ENCODE results near the gene RPS6KB2.

The RPS6KB2 gene

GRCh38 chr11:67428052-67429001, at the start of gene RPS6KB2:
Gene RPS6KB2, plus strand, starts transcription at chr11:67428494. Its CDS starts 52 bp downstream, at chr11:67428546.
- H3K36me3 Mint-ChIP-seq: peaks cover 13 to 27% of the 10 kb centered on the region in 2 donors
- no peaks in the 10 kb centered on the region for H3K27me3 Mint-ChIP-seq
- peak within 1 kb of the TSS; percentile 95 for H3K27ac Mint-ChIP-seq
- H3K4me1 Mint-ChIP-seq: peaks cover 29 to 53% of the 10 kb centered on the region in 2 donors
- H3K9me3 Mint-ChIP-seq: no peaks in the 10 kb centered on the region
- H3K4me3 Mint-ChIP-seq: peak within 1 kb of the TSS; percentile 95 to 99
- ATAC-seq (replicated peaks) (peak; percentile 94), DNase-seq (peak; percentile 98)

GRCh38 chr11:67378544-67378943, 49.8 kb upstream of the RPS6KB2 start:
- Mint-ChIP-seq H3K27ac (peak overlapping the region; percentile 91), H3K36me3 (peaks cover 0 to 2% of the 10 kb centered on the region in 2 donors), H3K9me3 (no peaks in the 10 kb centered on the region), H3K4me3 (no peak overlapping the region), H3K27me3 (no peaks in the 10 kb centered on the region), H3K4me1 (peaks cover 41 to 61% of the 10 kb centered on the region in 2 donors)
- no peak for DNase-seq
- no peak for ATAC-seq (replicated peaks)

- Mint-ChIP-seq H3K4me3 (no peak overlapping the region), H3K9me3 (no peaks in the 10 kb centered on the region), H3K27ac (peak overlapping the region; percentile 91), H3K4me1 (peaks cover 37 to 53% of the 10 kb centered on the region in 2 donors), H3K27me3 (no peaks in the 10 kb centered on the region), H3K36me3 (no peaks in the 10 kb centered on the region)
- no peak for DNase-seq
- no peak for ATAC-seq (replicated peaks)
Observed at GRCh38 chr11:67379061-67380058, 48.9 kb upstream of the RPS6KB2 start.

GRCh38 chr11:67381244-67381972, 46.9 kb upstream of the RPS6KB2 start:
- H3K36me3 Mint-ChIP-seq: no peaks in the 10 kb centered on the region
- H3K9me3 Mint-ChIP-seq: no peaks in the 10 kb centered on the region
- H3K27ac Mint-ChIP-seq: peak overlapping the region; percentile 97

GRCh38 chr11:67382276-67383136, 45.8 kb upstream of the RPS6KB2 start:
- Mint-ChIP-seq H3K4me3 (peak overlapping the region; percentile 7 to 68), H3K27me3 (no peaks in the 10 kb centered on the region), H3K9me3 (no peaks in the 10 kb centered on the region), H3K36me3 (no peaks in the 10 kb centered on the region), H3K27ac (peak overlapping the region; percentile 94), H3K4me1 (peaks cover 27 to 50% of the 10 kb centered on the region in 2 donors)
- DNase-seq (peak; percentile 82), ATAC-seq (replicated peaks) (peak; percentile 77 to 83)

More at GRCh38 chr11:67381244-67381972, 46.9 kb upstream of the RPS6KB2 start:
- H3K4me1 Mint-ChIP-seq: peaks cover 31 to 47% of the 10 kb centered on the region in 2 donors
- H3K4me3 Mint-ChIP-seq: peak overlapping the region; percentile 34 to 42
- no peak for DNase-seq
- peak; percentile 76 to 78 for ATAC-seq (replicated peaks)
- no peaks in the 10 kb centered on the region for H3K27me3 Mint-ChIP-seq

GRCh38 chr11:67384851-67385366, 43.4 kb upstream of the RPS6KB2 start:
- no peak for ATAC-seq (replicated peaks)
- H3K27me3 Mint-ChIP-seq: no peaks in the 10 kb centered on the region
- DNase-seq: no peak
- H3K36me3 Mint-ChIP-seq: peaks cover 0 to 3% of the 10 kb centered on the region in 2 donors
- no peaks in the 10 kb centered on the region for H3K9me3 Mint-ChIP-seq
- H3K27ac Mint-ChIP-seq: no peak overlapping the region
- no peak overlapping the region for H3K4me3 Mint-ChIP-seq
- peaks cover 24 to 45% of the 10 kb centered on the region in 2 donors for H3K4me1 Mint-ChIP-seq

GRCh38 chr11:67387069-67387468, 41.2 kb upstream of the RPS6KB2 start:
- Mint-ChIP-seq H3K27me3 (no peaks in the 10 kb centered on the region), H3K27ac (no peak overlapping the region), H3K9me3 (no peaks in the 10 kb centered on the region), H3K4me3 (no peak overlapping the region), H3K4me1 (peaks cover 21 to 41% of the 10 kb centered on the region in 2 donors), H3K36me3 (peaks cover 1 to 3% of the 10 kb centered on the region in 2 donors)
- no peak for DNase-seq
- no peak for ATAC-seq (replicated peaks)

- DNase-seq (no peak), ATAC-seq (replicated peaks) (no peak)
- no peaks in the 10 kb centered on the region for H3K9me3 Mint-ChIP-seq
- H3K4me3 Mint-ChIP-seq: no peak overlapping the region
- H3K36me3 Mint-ChIP-seq: peaks cover 1 to 3% of the 10 kb centered on the region in 2 donors
- no peak overlapping the region for H3K27ac Mint-ChIP-seq
- no peaks in the 10 kb centered on the region for H3K27me3 Mint-ChIP-seq
- H3K4me1 Mint-ChIP-seq: peaks cover 19 to 41% of the 10 kb centered on the region in 2 donors
Observed at GRCh38 chr11:67387518-67387917, 40.8 kb upstream of the RPS6KB2 start.

- Mint-ChIP-seq H3K9me3 (no peaks in the 10 kb centered on the region), H3K27ac (peak overlapping the region; percentile 53), H3K4me3 (peak overlapping the region; percentile 33 to 69), H3K27me3 (no peaks in the 10 kb centered on the region), H3K4me1 (peaks cover 28 to 52% of the 10 kb centered on the region in 2 donors), H3K36me3 (peaks cover 7 to 8% of the 10 kb centered on the region in 2 donors)
- ATAC-seq (replicated peaks): peak; percentile 37 to 48
- DNase-seq: no peak
Observed at GRCh38 chr11:67389477-67389876, 38.8 kb upstream of the RPS6KB2 start.

GRCh38 chr11:67390947-67391303, 37.4 kb upstream of the RPS6KB2 start:
- DNase-seq (no peak), ATAC-seq (replicated peaks) (no peak)
- Mint-ChIP-seq H3K27me3 (no peaks in the 10 kb centered on the region), H3K4me3 (peak overlapping the region; percentile 94 to 96), H3K4me1 (peaks cover 28 to 53% of the 10 kb centered on the region in 2 donors), H3K27ac (peak overlapping the region; percentile 92), H3K9me3 (no peaks in the 10 kb centered on the region), H3K36me3 (peaks cover 8 to 11% of the 10 kb centered on the region in 2 donors)

GRCh38 chr11:67391304-67392182, 36.8 kb upstream of the RPS6KB2 start, which contains the start of gene RAD9A:
Gene RAD9A, plus strand, starts transcription at chr11:67391986. Its CDS starts 59 bp downstream, at chr11:67392045.
- H3K9me3 Mint-ChIP-seq: no peaks in the 10 kb centered on the region
- peak; percentile 73 to 82 for ATAC-seq (replicated peaks)
- DNase-seq: peak; percentile 89
- H3K27ac Mint-ChIP-seq: peak within 1 kb of the TSS; percentile 92
- peaks cover 31 to 59% of the 10 kb centered on the region in 2 donors for H3K4me1 Mint-ChIP-seq
- no peaks in the 10 kb centered on the region for H3K27me3 Mint-ChIP-seq
- peaks cover 11 to 13% of the 10 kb centered on the region in 2 donors for H3K36me3 Mint-ChIP-seq
- peak within 1 kb of the TSS; percentile 94 to 96 for H3K4me3 Mint-ChIP-seq

All from stimulated activated naive B cell treated with anti-CD40 and anti-IgM and Interleukin-4, amounts not matched to agents 10 μg/mL and 1 μg/mL and 100 μg/mL, for 72 hours (primary cell).